ENCODE data around the gene PATZ1.

DNA sequence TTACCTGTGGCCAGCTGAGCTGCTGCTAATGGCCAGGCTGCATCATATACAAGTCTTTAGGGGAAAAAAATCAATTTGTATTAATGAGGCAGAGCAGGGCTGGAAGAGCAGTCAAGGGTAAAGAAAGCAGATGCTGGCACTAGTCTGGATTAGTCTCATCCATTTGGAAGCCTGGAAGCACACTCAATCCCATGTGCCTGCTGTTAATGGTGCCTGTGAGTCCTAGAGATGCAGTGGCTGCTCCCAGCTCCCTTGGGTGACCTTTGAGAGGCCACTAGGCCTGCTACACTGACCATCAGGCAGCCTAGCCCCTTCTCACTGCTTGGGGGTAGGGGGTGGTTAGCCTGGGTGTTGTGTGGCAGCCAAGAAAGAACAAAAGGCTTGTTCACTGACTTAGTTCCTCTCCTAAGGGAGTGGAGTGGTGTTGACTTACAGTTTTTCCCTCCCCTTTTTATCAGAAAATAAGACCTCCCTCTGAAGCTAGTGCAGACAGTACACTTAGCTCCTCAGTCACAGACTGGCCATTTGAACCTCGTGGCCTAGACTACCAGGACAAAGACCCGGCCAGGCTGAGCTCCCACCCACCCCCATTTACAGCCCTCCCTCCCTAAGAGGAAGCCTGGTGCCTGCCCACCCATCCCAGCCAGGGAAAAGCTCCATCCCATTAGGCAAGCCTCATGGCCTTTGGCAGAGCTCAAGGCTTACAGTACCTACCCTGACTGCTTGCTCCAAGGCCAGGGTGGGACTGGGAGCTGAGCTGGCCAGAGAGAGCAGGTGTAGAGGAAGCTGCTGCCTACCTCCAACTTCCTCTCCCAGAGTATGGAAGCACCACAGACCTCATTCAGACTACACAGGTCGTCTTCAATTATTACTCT lies 61.6 kb downstream of the PATZ1 start:
- TF ChIP-seq EZH2 (IDR thresholded peaks at IDR 0.05; ENCODE audit: insufficient read depth, poor library complexity, severe bottlenecking) (no peak), EZH2phosphoT487 (IDR thresholded peaks at IDR 0.05; ENCODE audit: insufficient read depth, low read depth) (no peak)
